Activated CD8-positive, alpha-beta memory T cell treated with anti-CD3 and anti-CD28 coated beads, Interleukin-2, amount 50 U/mL, for 24 hours (primary cell): ENCODE results near the gene DRICH1.
"Not testable (repeated sequence)": the region's sequence is repeated elsewhere in the genome, so short reads cannot be mapped to it uniquely, and the experiment has no call there.

Source experiments
- DNase-seq: peaks from one replicate; pipeline ENCODE4 v3.0.0-alpha.2; 2020; ENCODE audit errors: extremely low read depth

The DRICH1 gene

GRCh38 chr22:23649071-23649501 lies 17.0 kb upstream of the DRICH1 start:
- no peak for DNase-seq

GRCh38 chr22:23646526-23646925 lies 14.4 kb upstream of the DRICH1 start:
- DNase-seq, result not testable (repeated sequence)

- not testable (repeated sequence) for DNase-seq
Measured at GRCh38 chr22:23640206-23640605, 8.1 kb upstream of the DRICH1 start.

GRCh38 chr22:23639661-23640060 lies 7.5 kb upstream of the DRICH1 start:
- no peak for DNase-seq

- no peak for DNase-seq
Measured at GRCh38 chr22:23638611-23639010, 6.5 kb upstream of the DRICH1 start.

GRCh38 chr22:23635291-23635690 lies 3.2 kb upstream of the DRICH1 start:
- DNase-seq, result not testable (repeated sequence)

GRCh38 chr22:23628056-23628743 lies 3.9 kb downstream of the DRICH1 start:
- not testable (repeated sequence) for DNase-seq

- DNase-seq, result peak; percentile 9
Measured at GRCh38 chr22:23627401-23628055, 4.6 kb downstream of the DRICH1 start.

- no peak for DNase-seq
Measured at GRCh38 chr22:23626286-23626975, 5.7 kb downstream of the DRICH1 start.

- DNase-seq, result no peak
Measured at GRCh38 chr22:23622634-23623033, 9.5 kb downstream of the DRICH1 start.

- not testable (repeated sequence) for DNase-seq
Measured at GRCh38 chr22:23621916-23622315, 10.2 kb downstream of the DRICH1 start.

- no peak for DNase-seq
Measured at GRCh38 chr22:23621082-23621780, 10.9 kb downstream of the DRICH1 start.

- DNase-seq, result no peak
Measured at GRCh38 chr22:23613193-23613972, 18.7 kb downstream of the DRICH1 start.

- no peak for DNase-seq
Measured at GRCh38 chr22:23609983-23610781, 21.9 kb downstream of the DRICH1 start.

GRCh38 chr22:23608583-23608982 lies 23.5 kb downstream of the DRICH1 start:
- DNase-seq, result no peak

GRCh38 chr22:23606204-23607131 lies 25.7 kb downstream of the DRICH1 start:
- DNase-seq, result no peak

GRCh38 chr22:23604939-23605712 lies 27.0 kb downstream of the DRICH1 start:
- DNase-seq, result no peak

- DNase-seq, result no peak
Measured at GRCh38 chr22:23603266-23603665, 28.9 kb downstream of the DRICH1 start.
